ENCODE results near the gene MYL12B.

GRCh38 chr18:3256693-3257626 lies 5.0 kb upstream of the MYL12B start:
- no peak for TF ChIP-seq CTCF (conservative IDR thresholded peaks at IDR 0.05; ENCODE audit: low read length)
- TF ChIP-seq EZH2phosphoT487 (IDR thresholded peaks at IDR 0.05; ENCODE audit: borderline replicate concordance, low read depth, low read length), result no peak

All from OCI-LY7 (cell line).